Measurements from ENCODE around the gene EPB41L4A. TPM values are rescaled to one million over a fixed set of nuclear protein-coding genes. Genes with fewer than 3 reads are reported as not detected.

EPB41L4A gene
- total RNA-seq, 1 experiment from 2014 or later = 0.87 TPM

- no peak for ATAC-seq
- CTCF ChIA-PET = no interaction called here
- TF ChIP-seq, protein P1, sequence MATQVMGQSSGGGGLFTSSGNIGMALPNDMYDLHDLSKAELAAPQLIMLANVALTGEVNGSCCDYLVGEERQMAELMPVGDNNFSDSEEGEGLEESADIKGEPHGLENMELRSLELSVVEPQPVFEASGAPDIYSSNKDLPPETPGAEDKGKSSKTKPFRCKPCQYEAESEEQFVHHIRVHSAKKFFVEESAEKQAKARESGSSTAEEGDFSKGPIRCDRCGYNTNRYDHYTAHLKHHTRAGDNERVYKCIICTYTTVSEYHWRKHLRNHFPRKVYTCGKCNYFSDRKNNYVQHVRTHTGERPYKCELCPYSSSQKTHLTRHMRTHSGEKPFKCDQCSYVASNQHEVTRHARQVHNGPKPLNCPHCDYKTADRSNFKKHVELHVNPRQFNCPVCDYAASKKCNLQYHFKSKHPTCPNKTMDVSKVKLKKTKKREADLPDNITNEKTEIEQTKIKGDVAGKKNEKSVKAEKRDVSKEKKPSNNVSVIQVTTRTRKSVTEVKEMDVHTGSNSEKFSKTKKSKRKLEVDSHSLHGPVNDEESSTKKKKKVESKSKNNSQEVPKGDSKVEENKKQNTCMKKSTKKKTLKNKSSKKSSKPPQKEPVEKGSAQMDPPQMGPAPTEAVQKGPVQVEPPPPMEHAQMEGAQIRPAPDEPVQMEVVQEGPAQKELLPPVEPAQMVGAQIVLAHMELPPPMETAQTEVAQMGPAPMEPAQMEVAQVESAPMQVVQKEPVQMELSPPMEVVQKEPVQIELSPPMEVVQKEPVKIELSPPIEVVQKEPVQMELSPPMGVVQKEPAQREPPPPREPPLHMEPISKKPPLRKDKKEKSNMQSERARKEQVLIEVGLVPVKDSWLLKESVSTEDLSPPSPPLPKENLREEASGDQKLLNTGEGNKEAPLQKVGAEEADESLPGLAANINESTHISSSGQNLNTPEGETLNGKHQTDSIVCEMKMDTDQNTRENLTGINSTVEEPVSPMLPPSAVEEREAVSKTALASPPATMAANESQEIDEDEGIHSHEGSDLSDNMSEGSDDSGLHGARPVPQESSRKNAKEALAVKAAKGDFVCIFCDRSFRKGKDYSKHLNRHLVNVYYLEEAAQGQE (IDR thresholded peaks at IDR 0.05; ENCODE audit: insufficient read depth in 1 of 2, low read depth in 2 of 2, low read length in 1 of 2) = no peak
- TF ChIP-seq TCF7L2 (IDR thresholded peaks at IDR 0.05; ENCODE audit: low read depth, low read length) = no peak
- TF ChIP-seq POLR2AphosphoS5 (IDR thresholded peaks at IDR 0.05; ENCODE audit: low read depth, low read length) = no peak
- no peak for TF ChIP-seq SIN3A (IDR thresholded peaks at IDR 0.05; ENCODE audit: borderline replicate concordance, insufficient read depth, low read depth, low read length)
- TF ChIP-seq CTCF (IDR thresholded peaks at IDR 0.05) = no peak
These were observed 36.2 kb downstream of the EPB41L4A start for GRCh38 chr5:112382886-112383285.

DNA sequence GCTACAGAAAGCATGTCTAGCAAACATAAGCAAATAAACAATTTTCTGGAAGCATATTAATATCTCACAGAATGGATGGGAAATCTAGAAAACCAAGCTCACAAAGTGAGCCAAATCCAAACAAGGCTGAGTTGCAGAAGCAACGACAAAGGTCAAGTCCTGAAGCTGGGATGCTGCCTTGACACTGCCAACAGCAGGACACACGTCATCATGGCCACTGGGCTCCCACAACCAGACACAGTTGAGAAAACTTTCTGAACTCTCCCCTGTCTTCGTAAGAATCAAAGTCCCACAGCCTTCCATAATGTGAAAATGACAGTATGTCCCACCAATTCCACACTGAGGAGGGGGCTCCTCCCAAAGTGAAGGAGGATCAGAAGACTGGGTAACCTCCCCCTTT, 37.6 kb downstream of the EPB41L4A start:
- BruUV-seq (replicated peaks) = no TSS peak
- ChIA-PET CTCF (no interaction called here), POLR2A (no interaction called here)
- H3K27ac ChIP-seq (ENCODE audit: low read length) = no peak overlapping the region
- H3K9me3 ChIP-seq (ENCODE audit: control insufficient read depth, insufficient read depth, low read depth, low read length) = no peaks in the 10 kb centered on the region
- H3K36me3 ChIP-seq (ENCODE audit: control insufficient read depth, insufficient read depth, low read length) = no peaks in the 10 kb centered on the region
- H3K4me3 ChIP-seq (ENCODE audit: low read depth in 2 of 2, low read length in 2 of 2) = no peak overlapping the region
- no peak for DNase-seq (ENCODE audit: low read depth, low spot score)
- H3K27me3 ChIP-seq (ENCODE audit: control insufficient read depth, insufficient read depth, low read length) = 0 out of 2 replicates have a peak, but pooled peaks cover 2% of the 10 kb centered on the region
- in situ Hi-C loops (cut with HindIII; ENCODE audit: low pct_unique_long_range_greater_than_20kb, low sequenced_read_pairs) = no loop called here
- no peak for TF ChIP-seq SIN3A (IDR thresholded peaks at IDR 0.05; ENCODE audit: borderline replicate concordance, insufficient read depth, low read depth, low read length)
- TF ChIP-seq, protein P1 (IDR thresholded peaks at IDR 0.05; ENCODE audit: insufficient read depth in 1 of 2, low read depth in 2 of 2, low read length in 1 of 2) = no peak
- no peak for TF ChIP-seq TCF7L2 (IDR thresholded peaks at IDR 0.05; ENCODE audit: low read depth, low read length)
- TF ChIP-seq POLR2AphosphoS5 (IDR thresholded peaks at IDR 0.05; ENCODE audit: low read depth, low read length) = no peak
- no peak for TF ChIP-seq CTCF (IDR thresholded peaks at IDR 0.05)
- ATAC-seq = no peak
- intact Hi-C loops (cut with micrococcal nuclease; ENCODE audit: unreplicated experiment) = no loop called here
- H3K4me1 ChIP-seq (ENCODE audit: control insufficient read depth, insufficient read depth, low read length) = no peaks in the 10 kb centered on the region

More at GRCh38 chr5:112382886-112383285, 36.2 kb downstream of the EPB41L4A start:
- no peak for DNase-seq (ENCODE audit: low read depth, low spot score)
- intact Hi-C loops (cut with micrococcal nuclease; ENCODE audit: unreplicated experiment) = no loop called here
- in situ Hi-C loops (cut with HindIII; ENCODE audit: low pct_unique_long_range_greater_than_20kb, low sequenced_read_pairs) = no loop called here
- no TSS peak for BruUV-seq (replicated peaks)
- H3K27me3 ChIP-seq (ENCODE audit: control insufficient read depth, insufficient read depth, low read length) = 0 out of 2 replicates have a peak, but pooled peaks cover 2% of the 10 kb centered on the region
- no peaks in the 10 kb centered on the region for H3K9me3 ChIP-seq (ENCODE audit: control insufficient read depth, insufficient read depth, low read depth, low read length)
- H3K4me1 ChIP-seq (ENCODE audit: control insufficient read depth, insufficient read depth, low read length) = no peaks in the 10 kb centered on the region
- POLR2A ChIA-PET = no interaction called here
- H3K36me3 ChIP-seq (ENCODE audit: control insufficient read depth, insufficient read depth, low read length) = no peaks in the 10 kb centered on the region
- no peak overlapping the region for H3K4me3 ChIP-seq (ENCODE audit: low read depth in 2 of 2, low read length in 2 of 2)
- H3K27ac ChIP-seq (ENCODE audit: low read length) = no peak overlapping the region
